SU-DHL-6 (cell line): ENCODE measurements around the gene PPIL6.
A peak's percentile ranks its signal among the peaks of the same experiment; 100 is the strongest.

Source experiments
- H2AFZ ChIP-seq: fragments of 200-600 bp; sonication (generic); 2 replicates; pipeline ENCODE4 v1.6.1; 2014; ENCODE audit warnings: low read depth, mild to moderate bottlenecking, moderate library complexity, mixed read lengths, antibody characterized with exemption, low read length; ENCODE audit not compliant: severe bottlenecking
- H3F3A ChIP-seq: fragments of 200-600 bp; shearing (Covaris generic); 2 replicates; pipeline ENCODE4 v1.6.0; 2016; ENCODE audit warnings: antibody characterized with exemption, mild to moderate bottlenecking; ENCODE audit not compliant: insufficient read depth
- H3K27ac ChIP-seq: fragments of 200-600 bp; sonication (generic); 2 replicates; pipeline ENCODE4 v1.5.1; 2016; ENCODE audit warnings: low read depth, mild to moderate bottlenecking, low read length, moderate library complexity, mixed read lengths
- H3K27me3 ChIP-seq: fragments of 200-600 bp; sonication (generic), shearing (Covaris generic); 2 replicates; pipeline ENCODE4 v1.6.0; 2014; ENCODE audit warnings: mild to moderate bottlenecking, low read length
- H3K36me3 ChIP-seq: fragments of 200-600 bp; sonication (generic); 2 replicates; pipeline ENCODE4 v1.6.1; 2014; ENCODE audit warnings: mild to moderate bottlenecking, low read length, mixed read lengths
- H3K4me2 ChIP-seq: fragments of 300-600, 200-600 bp; shearing (Covaris generic), sonication (generic); 2 replicates; pipeline ENCODE4 v1.6.0; 2014; ENCODE audit warnings: low read length, low read depth, mild to moderate bottlenecking; ENCODE audit not compliant: poor library complexity, severe bottlenecking
- H3K4me3 ChIP-seq: fragments of 200-600 bp; sonication (generic); 2 replicates; pipeline ENCODE4 v1.5.1; 2014; ENCODE audit warnings: antibody characterized with exemption, low read length, mild to moderate bottlenecking, mixed read lengths; ENCODE audit not compliant: insufficient read depth, poor library complexity, severe bottlenecking
- H3K79me2 ChIP-seq: fragments of 200-600 bp; sonication (generic); 2 replicates; pipeline ENCODE4 v1.6.1; 2014; ENCODE audit warnings: mild to moderate bottlenecking, low read length, moderate library complexity; ENCODE audit not compliant: insufficient read depth
- H3K9ac ChIP-seq: fragments of 200-600 bp; sonication (generic); 2 replicates; pipeline ENCODE4 v1.7.0; 2014; ENCODE audit warnings: mild to moderate bottlenecking, low read length
- H3K9me2 ChIP-seq: fragments of 200-600 bp; sonication (generic); replicated peaks from 2 replicates; pipeline ENCODE4 v1.6.1; 2014; ENCODE audit warnings: low read length; ENCODE audit not compliant: insufficient read depth
- H3K9me3 ChIP-seq: fragments of 200-600 bp; sonication (generic); 2 replicates; pipeline ENCODE4 v1.6.1; 2014; ENCODE audit warnings: low read length, mixed read lengths; ENCODE audit not compliant: insufficient read depth
- H4K20me1 ChIP-seq: fragments of 200-600 bp; sonication (generic); 2 replicates; pipeline ENCODE4 v1.6.1; 2014; ENCODE audit warnings: low read depth, mild to moderate bottlenecking, antibody characterized with exemption, low read length, moderate library complexity, mixed read lengths
- CTCF ChIP-seq: fragments of 200-600 bp; sonication (generic); IDR thresholded peaks from one replicate; pipeline ENCODE4 v1.5.1; 2017; ENCODE audit warnings: antibody characterized with exemption, mild to moderate bottlenecking, low read length, moderate library complexity; ENCODE audit not compliant: insufficient read depth, poor library complexity, severe bottlenecking
- EZH2phosphoT487 ChIP-seq: fragments of 200-600 bp; sonication (generic), shearing (Covaris generic); conservative IDR thresholded peaks from 2 replicates; pipeline ENCODE4 v1.6.1; 2018; ENCODE audit warnings: mild to moderate bottlenecking, antibody characterized with exemption, low read length, moderate library complexity, mixed read lengths

The PPIL6 gene

GRCh38 chr6:109458774-109459531, 18.5 kb upstream of the PPIL6 start:
- H3K9me3 ChIP-seq = no peaks in the 10 kb centered on the region
- no peak overlapping the region for H3K9ac ChIP-seq
- H3K9me2 ChIP-seq = no peaks in the 10 kb centered on the region
- H2AFZ ChIP-seq = no peak overlapping the region
- no peak overlapping the region for H3K4me2 ChIP-seq
- no peaks in the 10 kb centered on the region for H4K20me1 ChIP-seq
- H3K27ac ChIP-seq = 0 out of 2 replicates have a peak overlapping the region, but pooled peaks have one; percentile 15
- H3K27me3 ChIP-seq = no peaks in the 10 kb centered on the region
- H3K36me3 ChIP-seq = peaks cover 19% of the 10 kb centered on the region
- TF ChIP-seq CTCF (no peak), EZH2phosphoT487 (no peak)
- no peak overlapping the region for H3K4me3 ChIP-seq
- peaks cover 42% of the 10 kb centered on the region for H3F3A ChIP-seq
- H3K79me2 ChIP-seq = peaks cover 5% of the 10 kb centered on the region; the same call in 1 of the 2 replicates

- peak overlapping the region; percentile 18; the same call in 1 of the 2 replicates for H3K27ac ChIP-seq
- H3K4me3 ChIP-seq = no peak overlapping the region
- H3K36me3 ChIP-seq = peaks cover 10% of the 10 kb centered on the region
- no peaks in the 10 kb centered on the region for H3K9me2 ChIP-seq
- no peak overlapping the region for H3K9ac ChIP-seq
- no peak overlapping the region for H3K4me2 ChIP-seq
- H3F3A ChIP-seq = peaks cover 42% of the 10 kb centered on the region
- peaks cover 7% of the 10 kb centered on the region; the same call in 1 of the 2 replicates for H3K79me2 ChIP-seq
- no peaks in the 10 kb centered on the region for H4K20me1 ChIP-seq
- H3K27me3 ChIP-seq = no peaks in the 10 kb centered on the region
- H3K9me3 ChIP-seq = no peaks in the 10 kb centered on the region
- TF ChIP-seq CTCF (no peak), EZH2phosphoT487 (no peak)
- no peak overlapping the region for H2AFZ ChIP-seq
These were observed 17.2 kb upstream of the PPIL6 start for GRCh38 chr6:109457562-109457996.

GRCh38 chr6:109456710-109457561, 16.5 kb upstream of the PPIL6 start:
- Histone ChIP-seq H3K4me2 (peak overlapping the region; percentile 63), H3K9me2 (no peaks in the 10 kb centered on the region), H3K4me3 (peak overlapping the region; percentile 67), H3K27me3 (no peaks in the 10 kb centered on the region), H3K36me3 (peaks cover 7% of the 10 kb centered on the region), H3F3A (peaks cover 42% of the 10 kb centered on the region), H3K9me3 (no peaks in the 10 kb centered on the region), H3K27ac (peak overlapping the region; percentile 18; the same call in 1 of the 2 replicates), H3K79me2 (peaks cover 7% of the 10 kb centered on the region; the same call in 1 of the 2 replicates), H2AFZ (no peak overlapping the region), H3K9ac (peak overlapping the region; percentile 97), H4K20me1 (no peaks in the 10 kb centered on the region)
- TF ChIP-seq CTCF = no peak
- TF ChIP-seq EZH2phosphoT487 = no peak
